ENCODE measurements around the gene CD96.

Gene CD96

DNA sequence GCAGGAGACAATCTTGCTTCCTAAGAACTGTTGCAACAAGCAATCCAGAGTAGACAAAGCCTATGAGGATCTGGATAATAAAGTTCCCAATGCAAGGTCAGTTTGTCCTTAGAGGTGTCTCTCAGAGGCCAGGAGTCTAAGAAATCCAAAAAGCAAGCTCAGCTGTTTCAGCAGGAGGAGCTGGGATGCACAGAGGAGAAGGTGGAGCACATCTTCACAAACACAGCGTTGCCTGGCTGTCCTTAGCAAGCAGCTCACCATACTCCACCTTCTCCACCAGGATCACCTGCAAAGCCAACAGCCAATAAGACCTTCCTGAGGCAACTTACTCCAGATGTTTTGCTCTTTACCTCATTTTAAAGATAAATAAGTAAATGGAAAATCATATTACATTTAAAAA lies 52.8 kb downstream of the CD96 start:
- CTCF ChIA-PET, result interaction anchor here (0.6 to 3.2 kb wide), 7 partner anchors 12 to 121 kb away, joined by 3 to 15 read pairs (median 6); no protein-coding TSS in a partner anchor
- POLR2A ChIA-PET, result interaction anchor here (1.0 to 1.1 kb wide), 2 partner anchors 21 to 252 kb away, joined by 3 read pairs; no protein-coding TSS in a partner anchor
- no peak overlapping the region for H3K4me3 ChIP-seq (ENCODE audit: low read depth, low read length)
- TF ChIP-seq, protein P1, sequence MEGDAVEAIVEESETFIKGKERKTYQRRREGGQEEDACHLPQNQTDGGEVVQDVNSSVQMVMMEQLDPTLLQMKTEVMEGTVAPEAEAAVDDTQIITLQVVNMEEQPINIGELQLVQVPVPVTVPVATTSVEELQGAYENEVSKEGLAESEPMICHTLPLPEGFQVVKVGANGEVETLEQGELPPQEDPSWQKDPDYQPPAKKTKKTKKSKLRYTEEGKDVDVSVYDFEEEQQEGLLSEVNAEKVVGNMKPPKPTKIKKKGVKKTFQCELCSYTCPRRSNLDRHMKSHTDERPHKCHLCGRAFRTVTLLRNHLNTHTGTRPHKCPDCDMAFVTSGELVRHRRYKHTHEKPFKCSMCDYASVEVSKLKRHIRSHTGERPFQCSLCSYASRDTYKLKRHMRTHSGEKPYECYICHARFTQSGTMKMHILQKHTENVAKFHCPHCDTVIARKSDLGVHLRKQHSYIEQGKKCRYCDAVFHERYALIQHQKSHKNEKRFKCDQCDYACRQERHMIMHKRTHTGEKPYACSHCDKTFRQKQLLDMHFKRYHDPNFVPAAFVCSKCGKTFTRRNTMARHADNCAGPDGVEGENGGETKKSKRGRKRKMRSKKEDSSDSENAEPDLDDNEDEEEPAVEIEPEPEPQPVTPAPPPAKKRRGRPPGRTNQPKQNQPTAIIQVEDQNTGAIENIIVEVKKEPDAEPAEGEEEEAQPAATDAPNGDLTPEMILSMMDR (IDR thresholded peaks at IDR 0.05; ENCODE audit: insufficient read depth, low read length, missing control alignments), result no peak
- DNase-seq (ENCODE audit: low read depth, low spot score), result no peak

DNA sequence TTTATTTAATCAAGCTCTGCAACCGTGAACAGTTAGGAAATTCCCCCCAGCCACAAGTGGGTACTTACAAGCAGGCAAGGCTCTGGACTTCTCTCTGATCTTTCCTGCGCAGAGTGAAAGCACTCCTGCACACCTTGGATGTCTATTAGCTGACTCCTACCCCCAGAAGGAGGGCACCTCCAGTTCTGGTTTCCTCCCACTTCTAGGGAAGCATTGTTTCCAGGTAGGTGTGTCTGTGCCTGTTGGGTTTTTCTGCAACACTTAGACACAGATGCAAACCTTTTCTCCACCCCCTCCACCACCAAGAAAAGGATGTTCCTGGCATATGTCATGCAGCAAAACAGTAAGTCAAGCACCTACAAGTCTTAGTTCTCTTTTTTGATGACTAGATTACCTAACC lies 53.2 kb downstream of the CD96 start, which contains the start of gene ZBED2:
Gene ZBED2 (minus strand): TSS at position 115 of the 400 bp plus-strand sequence. CDS start 1,145 bp downstream, outside the sequence.
- TF ChIP-seq, protein P1 (IDR thresholded peaks at IDR 0.05; ENCODE audit: insufficient read depth, low read length, missing control alignments), result no peak
- H3K4me3 ChIP-seq (ENCODE audit: low read depth, low read length), result no peak within 1 kb of the TSS
- CTCF ChIA-PET, result interaction anchor here (0.6 to 3.2 kb wide), 5 partner anchors 12 to 121 kb away, joined by 3 to 15 read pairs (median 3); no protein-coding TSS in a partner anchor
- POLR2A ChIA-PET, result no interaction called here
- DNase-seq (ENCODE audit: low read depth, low spot score), result no peak

DNA sequence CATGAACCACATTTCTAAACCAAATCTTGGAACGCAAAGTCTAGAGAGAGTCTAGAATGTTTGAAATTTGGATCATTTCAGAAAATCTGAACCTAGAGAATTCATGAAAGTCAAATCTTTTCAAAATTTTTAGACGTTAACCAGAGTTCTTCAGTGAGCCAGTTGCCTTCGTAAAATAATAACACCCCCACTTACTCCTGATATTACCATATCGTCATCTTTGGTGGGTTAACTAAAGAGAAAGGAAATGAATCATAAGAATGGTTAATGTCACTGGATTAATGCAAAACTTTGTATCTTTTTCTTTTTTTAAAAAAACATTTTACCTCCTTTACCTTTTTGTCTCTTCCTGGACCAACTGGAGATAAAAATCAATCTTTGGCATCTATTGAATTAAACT lies 54.3 kb downstream of the CD96 start:
- DNase-seq (ENCODE audit: low read depth, low spot score), result no peak
- POLR2A ChIA-PET, result no interaction called here

DNA sequence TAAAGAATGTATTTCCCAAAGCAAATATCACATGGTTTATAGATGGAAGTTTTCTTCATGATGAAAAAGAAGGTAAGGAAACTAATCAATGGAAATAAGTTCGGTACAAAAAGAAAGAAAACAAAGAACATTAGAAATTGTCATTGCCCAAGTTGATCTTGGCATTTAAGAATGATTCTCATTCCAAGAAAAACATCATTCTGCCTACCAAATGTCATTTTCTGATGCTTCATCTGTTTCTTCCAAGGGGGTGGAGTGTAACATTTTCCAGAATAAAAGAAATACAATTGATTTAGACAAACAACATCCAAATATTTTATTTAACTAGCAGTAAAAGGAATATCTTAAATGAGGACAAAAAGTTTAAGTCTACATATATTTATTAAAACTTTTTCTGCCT lies 56.1 kb downstream of the CD96 start:
- DNase-seq (ENCODE audit: low read depth, low spot score), result no peak
- ChIA-PET CTCF (interaction anchor here (0.8 to 1.0 kb wide), 3 partner anchors 9 to 21 kb away, joined by 3 read pairs; no protein-coding TSS in a partner anchor), POLR2A (no interaction called here)
- TF ChIP-seq, protein P1 (IDR thresholded peaks at IDR 0.05; ENCODE audit: insufficient read depth, low read length, missing control alignments), result no peak
- H3K4me3 ChIP-seq (ENCODE audit: low read depth, low read length), result no peak overlapping the region

More for the DNA sequence above, 54.3 kb downstream of the CD96 start:
- CTCF ChIA-PET, result no interaction called here
- H3K4me3 ChIP-seq (ENCODE audit: low read depth, low read length), result no peak overlapping the region
- TF ChIP-seq, protein P1 (IDR thresholded peaks at IDR 0.05; ENCODE audit: insufficient read depth, low read length, missing control alignments), result no peak

DNA sequence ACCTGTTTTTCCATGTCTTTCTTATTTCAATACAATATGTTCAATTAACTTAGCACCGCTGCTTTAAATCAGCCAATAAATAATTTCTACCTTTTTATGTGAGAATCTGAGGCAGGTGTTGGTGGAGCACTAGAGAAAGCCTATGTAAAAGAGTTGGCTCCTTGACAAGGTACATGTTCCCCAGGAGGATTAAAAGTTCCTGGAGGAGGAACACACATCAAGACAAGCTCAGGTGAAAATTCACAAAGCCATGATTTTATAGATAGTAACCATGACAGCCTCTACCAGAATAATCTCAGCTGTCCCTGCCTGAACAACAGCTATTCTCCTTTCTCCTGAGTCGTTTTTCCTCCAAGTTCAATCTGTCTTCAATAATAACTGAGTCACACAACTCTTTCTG lies 56.6 kb downstream of the CD96 start:
- no peak for DNase-seq (ENCODE audit: low read depth, low spot score)
- POLR2A ChIA-PET, result no interaction called here
- CTCF ChIA-PET, result interaction anchor here (0.8 to 1.5 kb wide), 4 partner anchors 9 to 70 kb away, joined by 3 read pairs; no protein-coding TSS in a partner anchor
- TF ChIP-seq, protein P1 (IDR thresholded peaks at IDR 0.05; ENCODE audit: insufficient read depth, low read length, missing control alignments), result no peak
- no peak overlapping the region for H3K4me3 ChIP-seq (ENCODE audit: low read depth, low read length)

DNA sequence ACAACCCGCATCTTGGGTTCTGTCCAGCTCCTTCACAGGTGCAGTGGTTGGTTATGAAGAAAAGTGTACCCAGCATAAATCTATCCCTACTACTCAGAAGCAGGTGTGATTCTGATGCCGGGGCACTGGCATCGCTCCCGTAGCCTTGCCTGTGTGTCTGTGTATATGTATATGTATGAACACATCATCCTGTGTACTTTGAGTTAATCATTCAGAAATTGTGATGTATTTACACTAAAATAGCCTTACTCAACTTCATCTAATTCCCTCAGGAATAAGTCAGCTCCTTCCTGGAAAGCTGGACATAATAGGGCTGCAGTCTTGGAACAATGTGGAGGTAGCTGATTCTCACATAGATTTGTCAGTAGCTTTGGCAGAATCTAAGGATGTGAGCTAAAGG lies 59.8 kb downstream of the CD96 start:
- no peak for DNase-seq (ENCODE audit: low read depth, low spot score)
- CTCF ChIA-PET, result interaction anchor here (1.1 to 1.3 kb wide), 3 partner anchors 11 to 65 kb away, joined by 3 to 4 read pairs (median 3); no protein-coding TSS in a partner anchor
- TF ChIP-seq, protein P1 (IDR thresholded peaks at IDR 0.05; ENCODE audit: insufficient read depth, low read length, missing control alignments), result no peak
- no peak overlapping the region for H3K4me3 ChIP-seq (ENCODE audit: low read depth, low read length)
- POLR2A ChIA-PET, result no interaction called here
